A549 (cell line): Measurements from ENCODE around the gene PLAAT2. TPM values are rescaled to one million over a fixed set of nuclear protein-coding genes. Genes with fewer than 3 reads are reported as not detected.
A peak's percentile ranks its signal among the peaks of the same experiment; 100 is the strongest.

ENCODE experiments used
- ATAC-seq, 2 experiments: fragments of 200-7000 bp in 1 of 2; fragments of >200 bp in 1 of 2; cut with Nextera tagmentation in 1 of 2; cut with Tn5 transposase in 1 of 2; 3 replicates each; pipeline versions ENCODE4 v1.8.0 to v1.9.1; 2018 to 2020; ENCODE audit warnings: mild to moderate bottlenecking in 1 of 2, moderate library complexity in 1 of 2
- CTCF ChIA-PET: fragments of 300-600 bp; sonication (Branson Sonifier 250); formaldehyde crosslinking; extraction: SDS; loops from one replicate; lab custom pipeline; 2021; ENCODE audit warnings: antibody characterized with exemption, inconsistent platforms; lab: Yijun Ruan, JAX
- POLR2A ChIA-PET: fragments of 350-600 bp; formaldehyde crosslinking; extraction: SDS; loops from one replicate; lab custom pipeline; 2021; ENCODE audit warnings: antibody characterized with exemption, inconsistent platforms; lab: Yijun Ruan, JAX
- DNase-seq, 2 experiments: peaks; one replicate each; pipeline versions ENCODE4 v3.0.0 to v3.0.0-alpha.2; 2011 to 2016; ENCODE audit warnings: low read depth in 1 of 2, low spot score in 1 of 2
- FAIRE-seq: peaks from 2 replicates; lab custom pipeline; 2011; peaks lifted over from hg19 to GRCh38; lab: Jason Lieb, UNC
- H3K27ac ChIP-seq, 2 experiments: fragments of >200 bp; sonication (Bioruptor Twin); formaldehyde crosslinking; 3 replicates each; pipeline ENCODE4 v1.5.1; 2016 to 2017
- H3K4me1 ChIP-seq: fragments of >200 bp; sonication (Bioruptor Twin); formaldehyde crosslinking; 3 replicates; pipeline ENCODE4 v1.6.1; 2016
- H3K4me2 ChIP-seq: fragments of >200 bp; sonication (Bioruptor Twin); formaldehyde crosslinking; 3 replicates; pipeline ENCODE4 v1.6.1; 2016
- H3K4me3 ChIP-seq: fragments of >200 bp; sonication (Bioruptor Twin); formaldehyde crosslinking; 3 replicates; pipeline ENCODE4 v1.5.1; 2016
- H3K9me3 ChIP-seq: fragments of >200 bp; sonication (Bioruptor Twin); formaldehyde crosslinking; 3 replicates; pipeline ENCODE4 v1.6.1; 2016
- CEBPB ChIP-seq, 2 experiments: fragments of >200 bp in 1 of 2; sonication (Bioruptor Twin) in 1 of 2; formaldehyde crosslinking in 1 of 2; IDR thresholded peaks; 2 replicates each; pipeline ENCODE4 v1.6.1; 2012 to 2016
- EHF ChIP-seq: fragments of 250-450 bp; sonication (Bioruptor Pico); IDR thresholded peaks from 2 replicates; pipeline ENCODE4 v1.5.0; 2020; ENCODE audit warnings: mild to moderate bottlenecking
- EHMT2 ChIP-seq: fragments of 200-600 bp; sonication (generic); IDR thresholded peaks from 2 replicates; pipeline ENCODE4 v1.6.1; 2016; ENCODE audit warnings: antibody characterized with exemption, low read depth, mild to moderate bottlenecking, moderate library complexity
- EP300 ChIP-seq, 2 experiments: fragments of >200 bp; sonication (Bioruptor Twin); formaldehyde crosslinking; IDR thresholded peaks; 2 replicates in 1 of 2; 3 replicates in 1 of 2; pipeline ENCODE4 v1.6.1; 2016 to 2017
- ESRRA ChIP-seq: fragments of 150-350 bp; IDR thresholded peaks from 2 replicates; pipeline ENCODE4 v1.6.1; 2014; ENCODE audit warnings: mild to moderate bottlenecking, low read length, borderline replicate concordance
- FOSL2 ChIP-seq, 2 experiments: fragments of 450-650 bp in 1 of 2; fragments of >200 bp in 1 of 2; sonication (Bioruptor Twin) in 1 of 2; formaldehyde crosslinking; IDR thresholded peaks; 2 replicates each; pipeline versions ENCODE4 v1.5.0 to v1.6.1; 2016 to 2020; ENCODE audit warnings: mild to moderate bottlenecking in 1 of 2, moderate library complexity in 1 of 2
- FOXS1 ChIP-seq: fragments of 250-450 bp; sonication (Bioruptor Pico); IDR thresholded peaks from 2 replicates; pipeline ENCODE4 v1.5.0; 2020; ENCODE audit warnings: mild to moderate bottlenecking, moderate library complexity
- HDAC2 ChIP-seq: fragments of 200-600 bp; sonication (generic); IDR thresholded peaks from 2 replicates; pipeline ENCODE4 v1.6.1; 2016
- HEYL ChIP-seq: fragments of 250-450 bp; sonication (Bioruptor Pico); IDR thresholded peaks from 2 replicates; pipeline ENCODE4 v1.8.0; 2021; ENCODE audit warnings: mild to moderate bottlenecking, moderate library complexity
- HOXB13 ChIP-seq: fragments of 250-450 bp; sonication (Bioruptor Pico); IDR thresholded peaks from 2 replicates; pipeline ENCODE4 v1.5.0; 2020; ENCODE audit warnings: low read depth, mild to moderate bottlenecking, moderate library complexity
- HOXB5 ChIP-seq: fragments of 250-450 bp; sonication (Bioruptor Pico); IDR thresholded peaks from 2 replicates; pipeline ENCODE4 v1.5.0; 2020; ENCODE audit warnings: mild to moderate bottlenecking, moderate library complexity
- JUN ChIP-seq, 2 experiments: fragments of >200 bp; sonication (Bioruptor Twin); formaldehyde crosslinking; IDR thresholded peaks; 2 replicates in 1 of 2; 3 replicates in 1 of 2; pipeline ENCODE4 v1.6.1; 2016 to 2017
- JUNB ChIP-seq: fragments of >200 bp; sonication (Bioruptor Twin); formaldehyde crosslinking; IDR thresholded peaks from 2 replicates; pipeline ENCODE4 v1.6.1; 2016
- KDM1A ChIP-seq: fragments of 200-600 bp; sonication (generic); IDR thresholded peaks from 2 replicates; pipeline ENCODE4 v1.6.1; 2016; ENCODE audit warnings: low read depth, mild to moderate bottlenecking
- KDM5A ChIP-seq: fragments of 200-600 bp; sonication (generic); IDR thresholded peaks from 2 replicates; pipeline ENCODE4 v1.6.1; 2016; ENCODE audit warnings: antibody characterized with exemption, mild to moderate bottlenecking
- NFE2L2 ChIP-seq: fragments of 150-350 bp; conservative IDR thresholded peaks from 2 replicates; pipeline ENCODE4 v1.6.1; 2014; ENCODE audit warnings: low read length
- NPAS2 ChIP-seq: fragments of 250-450 bp; sonication (Bioruptor Pico); IDR thresholded peaks from 2 replicates; pipeline ENCODE4 v1.8.0; 2022; ENCODE audit warnings: mild to moderate bottlenecking, moderate library complexity, borderline replicate concordance
- NR3C1 ChIP-seq: fragments of >200 bp; sonication (Bioruptor Twin); formaldehyde crosslinking; IDR thresholded peaks from 3 replicates; pipeline ENCODE4 v1.6.1; 2017
- POLR2AphosphoS2 ChIP-seq: conservative IDR thresholded peaks from 2 replicates; pipeline ENCODE4 v1.6.1; 2012; ENCODE audit warnings: low read length, improper control_type of control experiment, inconsistent platforms
- RAD21 ChIP-seq, 2 experiments: fragments of >200 bp in 1 of 2; sonication (Bioruptor Twin) in 1 of 2; formaldehyde crosslinking in 1 of 2; IDR thresholded peaks in 1 of 2; conservative IDR thresholded peaks in 1 of 2; 2 replicates in 1 of 2; 3 replicates in 1 of 2; pipeline ENCODE4 v1.6.1; 2012 to 2018; ENCODE audit warnings: inconsistent platforms in 1 of 2
- RFX5 ChIP-seq: fragments of 450-650 bp; IDR thresholded peaks from 2 replicates; pipeline ENCODE4 v1.7.1; 2014; ENCODE audit warnings: antibody characterized with exemption, mild to moderate bottlenecking, moderate library complexity
- SMC3 ChIP-seq: fragments of >200 bp; sonication (Bioruptor Twin); formaldehyde crosslinking; IDR thresholded peaks from 3 replicates; pipeline ENCODE4 v1.6.1; 2018; ENCODE audit warnings: inconsistent platforms
- SREBF2 ChIP-seq: fragments of 450-650 bp; IDR thresholded peaks from 2 replicates; pipeline ENCODE4 v1.6.1; 2014; ENCODE audit warnings: mild to moderate bottlenecking, moderate library complexity
- ZFP36 ChIP-seq: fragments of 450-650 bp; IDR thresholded peaks from 2 replicates; pipeline ENCODE4 v1.6.1; 2014; ENCODE audit warnings: borderline replicate concordance; ENCODE audit not compliant: partially characterized antibody
- ZNF302 ChIP-seq: fragments of 250-450 bp; sonication (Bioruptor Pico); IDR thresholded peaks from 2 replicates; pipeline ENCODE4 v1.9.0; 2021; ENCODE audit warnings: inconsistent platforms, mild to moderate bottlenecking, moderate library complexity
- ZSCAN20 ChIP-seq: fragments of 250-450 bp; sonication (Bioruptor Pico); IDR thresholded peaks from 2 replicates; pipeline ENCODE4 v1.8.0; 2022; ENCODE audit warnings: mild to moderate bottlenecking, moderate library complexity
- WGBS: methylation state at CpG from one replicate; pipeline ENCODE4 v1.1.6; 2017; ENCODE audit errors: missing lambda C conversion rate; 5-methylcytosine and 5-hydroxymethylcytosine counted together
- polyA plus RNA-seq, 4 experiments: library from polyadenylated mRNA; depleted of rRNA in 3 of 4; stranded (reverse); fragments of >200 nt; fragmentation: RNase III in 1 of 4; extraction: RNeasy Plus Mini Kit Qiagen cat#74134 plus additional on column Dnase treatment in 1 of 4; gene quantifications; 2 replicates in 3 of 4; 3 replicates in 1 of 4; pipeline ENCODE4 v1.2.3, GENCODE V29; 2011 to 2017
- TF ChIP-seq, protein P1 (sequence below): fragments of 250-450 bp; sonication (Bioruptor Pico); IDR thresholded peaks from 2 replicates; pipeline ENCODE4 v1.5.0; 2021; ENCODE audit warnings: mild to moderate bottlenecking, moderate library complexity, borderline replicate concordance
- TF ChIP-seq, protein P2 (sequence below): fragments of >200 bp; sonication (Bioruptor Twin); formaldehyde crosslinking; IDR thresholded peaks from 3 replicates; pipeline ENCODE4 v1.5.1; 2016
- TF ChIP-seq, protein P3 (sequence below): fragments of 250-450 bp; sonication (Bioruptor Pico); IDR thresholded peaks from 2 replicates; pipeline ENCODE4 v1.5.0; 2020; ENCODE audit warnings: low read depth, mild to moderate bottlenecking, moderate library complexity
- TF ChIP-seq, protein P4 (sequence below): fragments of 200-600 bp; sonication (generic); IDR thresholded peaks from 2 replicates; pipeline ENCODE4 v1.6.1; 2016; ENCODE audit warnings: antibody characterized with exemption, mild to moderate bottlenecking, moderate library complexity
- TF ChIP-seq, protein P5 (sequence below): IDR thresholded peaks from 2 replicates; pipeline ENCODE4 v1.6.1; 2012; ENCODE audit warnings: low read depth, borderline replicate concordance

The PLAAT2 gene
- polyA plus RNA-seq, 2 of the 4 experiments (the other 2 are of a cell fraction), result 0.26 to 0.57 TPM

DNA sequence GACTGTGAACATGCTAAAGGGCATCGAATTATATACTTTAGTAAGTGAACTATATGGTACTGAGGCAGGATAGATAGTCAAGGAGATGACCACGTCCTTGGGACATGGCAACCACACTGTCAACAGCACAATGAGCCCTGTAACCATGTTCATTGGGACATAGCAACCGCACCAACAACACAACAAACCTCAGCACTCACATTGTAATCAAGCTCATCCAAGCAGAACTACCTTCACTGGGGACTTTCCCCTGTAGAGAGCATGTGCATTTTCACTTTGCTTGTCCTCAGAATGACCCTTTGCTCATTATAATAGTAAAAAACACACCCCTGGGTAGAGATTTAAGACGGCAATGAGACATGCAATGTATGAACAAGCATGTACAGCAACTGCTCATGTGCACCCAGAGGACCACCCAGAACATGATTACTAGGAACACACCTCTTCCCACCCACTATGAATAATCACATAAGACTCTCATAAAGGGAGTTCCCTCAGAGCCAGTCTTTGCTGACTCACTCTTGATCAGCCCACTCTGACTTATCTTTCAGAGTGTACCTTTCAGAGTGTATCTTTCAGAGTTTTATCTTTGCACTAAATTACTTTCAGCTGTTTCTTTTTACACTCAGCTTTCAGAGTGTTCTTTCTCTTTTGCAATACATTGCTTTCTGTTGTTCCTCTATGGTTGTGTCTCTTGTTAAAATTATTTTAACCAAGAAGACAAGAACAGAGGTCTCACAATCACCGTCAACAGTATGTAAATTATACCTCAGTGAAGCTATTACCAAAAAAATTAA, 4.1 kb upstream of the PLAAT2 start (continued):
- TF ChIP-seq EHF (CRISPR knock-in tag) (no peak), EHMT2 (no peak), CEBPB (IDR thresholded peaks at IDR 0.05) (no peak), ZFP36 (no peak), HEYL (no peak), JUN (IDR thresholded peaks at IDR 0.05) (no peak), ZNF302 (CRISPR knock-in tag) (no peak), EP300 (IDR thresholded peaks at IDR 0.05) (no peak), HOXB5 (CRISPR knock-in tag) (no peak), NFE2L2 (peak; percentile 86), NPAS2 (no peak), SMC3 (no peak), FOSL2 (IDR thresholded peaks at IDR 0.05) (peak; percentile 58; the same call in 1 of the 2 replicates), FOSL2 (CRISPR knock-in tag; IDR thresholded peaks at IDR 0.05) (peak; percentile 90), HDAC2 (no peak), JUNB (no peak), RAD21 (conservative IDR thresholded peaks at IDR 0.05 in 1 of 2, IDR thresholded peaks at IDR 0.05 in 1 of 2) (no peak), KDM5A (no peak), FOXS1 (CRISPR knock-in tag) (no peak), RFX5 (no peak)
- TF ChIP-seq, protein P1, sequence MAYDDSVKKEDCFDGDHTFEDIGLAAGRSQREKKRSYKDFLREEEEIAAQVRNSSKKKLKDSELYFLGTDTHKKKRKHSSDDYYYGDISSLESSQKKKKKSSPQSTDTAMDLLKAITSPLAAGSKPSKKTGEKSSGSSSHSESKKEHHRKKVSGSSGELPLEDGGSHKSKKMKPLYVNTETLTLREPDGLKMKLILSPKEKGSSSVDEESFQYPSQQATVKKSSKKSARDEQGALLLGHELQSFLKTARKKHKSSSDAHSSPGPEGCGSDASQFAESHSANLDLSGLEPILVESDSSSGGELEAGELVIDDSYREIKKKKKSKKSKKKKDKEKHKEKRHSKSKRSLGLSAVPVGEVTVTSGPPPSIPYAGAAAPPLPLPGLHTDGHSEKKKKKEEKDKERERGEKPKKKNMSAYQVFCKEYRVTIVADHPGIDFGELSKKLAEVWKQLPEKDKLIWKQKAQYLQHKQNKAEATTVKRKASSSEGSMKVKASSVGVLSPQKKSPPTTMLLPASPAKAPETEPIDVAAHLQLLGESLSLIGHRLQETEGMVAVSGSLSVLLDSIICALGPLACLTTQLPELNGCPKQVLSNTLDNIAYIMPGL (CRISPR knock-in tag), result no peak
- TF ChIP-seq, protein P2, sequence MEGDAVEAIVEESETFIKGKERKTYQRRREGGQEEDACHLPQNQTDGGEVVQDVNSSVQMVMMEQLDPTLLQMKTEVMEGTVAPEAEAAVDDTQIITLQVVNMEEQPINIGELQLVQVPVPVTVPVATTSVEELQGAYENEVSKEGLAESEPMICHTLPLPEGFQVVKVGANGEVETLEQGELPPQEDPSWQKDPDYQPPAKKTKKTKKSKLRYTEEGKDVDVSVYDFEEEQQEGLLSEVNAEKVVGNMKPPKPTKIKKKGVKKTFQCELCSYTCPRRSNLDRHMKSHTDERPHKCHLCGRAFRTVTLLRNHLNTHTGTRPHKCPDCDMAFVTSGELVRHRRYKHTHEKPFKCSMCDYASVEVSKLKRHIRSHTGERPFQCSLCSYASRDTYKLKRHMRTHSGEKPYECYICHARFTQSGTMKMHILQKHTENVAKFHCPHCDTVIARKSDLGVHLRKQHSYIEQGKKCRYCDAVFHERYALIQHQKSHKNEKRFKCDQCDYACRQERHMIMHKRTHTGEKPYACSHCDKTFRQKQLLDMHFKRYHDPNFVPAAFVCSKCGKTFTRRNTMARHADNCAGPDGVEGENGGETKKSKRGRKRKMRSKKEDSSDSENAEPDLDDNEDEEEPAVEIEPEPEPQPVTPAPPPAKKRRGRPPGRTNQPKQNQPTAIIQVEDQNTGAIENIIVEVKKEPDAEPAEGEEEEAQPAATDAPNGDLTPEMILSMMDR, result no peak
- TF ChIP-seq, protein P3, sequence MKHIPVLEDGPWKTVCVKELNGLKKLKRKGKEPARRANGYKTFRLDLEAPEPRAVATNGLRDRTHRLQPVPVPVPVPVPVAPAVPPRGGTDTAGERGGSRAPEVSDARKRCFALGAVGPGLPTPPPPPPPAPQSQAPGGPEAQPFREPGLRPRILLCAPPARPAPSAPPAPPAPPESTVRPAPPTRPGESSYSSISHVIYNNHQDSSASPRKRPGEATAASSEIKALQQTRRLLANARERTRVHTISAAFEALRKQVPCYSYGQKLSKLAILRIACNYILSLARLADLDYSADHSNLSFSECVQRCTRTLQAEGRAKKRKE (CRISPR knock-in tag), result no peak

DNA sequence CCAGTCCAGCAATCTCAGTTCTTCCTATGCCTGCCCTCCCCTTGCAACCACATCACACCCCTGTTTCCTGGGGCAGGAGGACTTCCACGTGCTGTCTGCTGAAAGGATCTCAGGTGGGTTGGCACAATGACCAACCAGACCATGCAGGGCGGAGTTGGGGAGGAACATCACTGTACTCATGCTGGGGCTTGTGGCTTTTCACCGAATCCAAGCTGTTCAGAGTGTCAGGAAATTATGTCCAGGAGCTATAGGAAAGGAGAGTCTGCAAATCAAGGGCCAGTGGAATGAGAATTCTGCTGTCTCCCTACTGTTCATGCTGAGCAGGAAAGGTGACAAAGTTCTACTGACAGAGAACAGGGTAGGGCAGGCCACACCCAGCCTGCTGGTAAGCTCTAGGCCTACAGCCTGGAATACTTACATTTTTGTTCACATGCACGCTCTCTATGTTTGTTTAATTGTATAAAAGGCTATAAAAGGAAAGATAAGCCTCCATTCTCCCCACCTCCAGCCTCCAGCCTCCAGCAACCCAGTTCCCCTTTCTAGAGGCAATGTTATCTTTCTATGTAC, 1.7 kb upstream of the PLAAT2 start:
- ChIA-PET POLR2A (no interaction called here), CTCF (interaction anchor here (1.3 kb wide), 1 partner anchor 18 kb away, joined by 3 read pairs; no protein-coding TSS in a partner anchor)
- 47% methylated on average over 4 of the region's 4 CpGs for WGBS
- peak; percentile 57; the same call in 1 of the 2 replicates for TF ChIP-seq HOXB13 (CRISPR knock-in tag)
- TF ChIP-seq, protein P4, sequence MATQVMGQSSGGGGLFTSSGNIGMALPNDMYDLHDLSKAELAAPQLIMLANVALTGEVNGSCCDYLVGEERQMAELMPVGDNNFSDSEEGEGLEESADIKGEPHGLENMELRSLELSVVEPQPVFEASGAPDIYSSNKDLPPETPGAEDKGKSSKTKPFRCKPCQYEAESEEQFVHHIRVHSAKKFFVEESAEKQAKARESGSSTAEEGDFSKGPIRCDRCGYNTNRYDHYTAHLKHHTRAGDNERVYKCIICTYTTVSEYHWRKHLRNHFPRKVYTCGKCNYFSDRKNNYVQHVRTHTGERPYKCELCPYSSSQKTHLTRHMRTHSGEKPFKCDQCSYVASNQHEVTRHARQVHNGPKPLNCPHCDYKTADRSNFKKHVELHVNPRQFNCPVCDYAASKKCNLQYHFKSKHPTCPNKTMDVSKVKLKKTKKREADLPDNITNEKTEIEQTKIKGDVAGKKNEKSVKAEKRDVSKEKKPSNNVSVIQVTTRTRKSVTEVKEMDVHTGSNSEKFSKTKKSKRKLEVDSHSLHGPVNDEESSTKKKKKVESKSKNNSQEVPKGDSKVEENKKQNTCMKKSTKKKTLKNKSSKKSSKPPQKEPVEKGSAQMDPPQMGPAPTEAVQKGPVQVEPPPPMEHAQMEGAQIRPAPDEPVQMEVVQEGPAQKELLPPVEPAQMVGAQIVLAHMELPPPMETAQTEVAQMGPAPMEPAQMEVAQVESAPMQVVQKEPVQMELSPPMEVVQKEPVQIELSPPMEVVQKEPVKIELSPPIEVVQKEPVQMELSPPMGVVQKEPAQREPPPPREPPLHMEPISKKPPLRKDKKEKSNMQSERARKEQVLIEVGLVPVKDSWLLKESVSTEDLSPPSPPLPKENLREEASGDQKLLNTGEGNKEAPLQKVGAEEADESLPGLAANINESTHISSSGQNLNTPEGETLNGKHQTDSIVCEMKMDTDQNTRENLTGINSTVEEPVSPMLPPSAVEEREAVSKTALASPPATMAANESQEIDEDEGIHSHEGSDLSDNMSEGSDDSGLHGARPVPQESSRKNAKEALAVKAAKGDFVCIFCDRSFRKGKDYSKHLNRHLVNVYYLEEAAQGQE, result no peak
- no peak for TF ChIP-seq ESRRA
- no peak for TF ChIP-seq KDM1A
- TF ChIP-seq, protein P5, sequence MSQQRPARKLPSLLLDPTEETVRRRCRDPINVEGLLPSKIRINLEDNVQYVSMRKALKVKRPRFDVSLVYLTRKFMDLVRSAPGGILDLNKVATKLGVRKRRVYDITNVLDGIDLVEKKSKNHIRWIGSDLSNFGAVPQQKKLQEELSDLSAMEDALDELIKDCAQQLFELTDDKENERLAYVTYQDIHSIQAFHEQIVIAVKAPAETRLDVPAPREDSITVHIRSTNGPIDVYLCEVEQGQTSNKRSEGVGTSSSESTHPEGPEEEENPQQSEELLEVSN, result no peak
- no peak for TF ChIP-seq POLR2AphosphoS2
- TF ChIP-seq SREBF2, result no peak
- TF ChIP-seq ZFP36, result no peak
- TF ChIP-seq NR3C1, result no peak
- no peak for TF ChIP-seq ZSCAN20 (CRISPR knock-in tag)

More for the DNA sequence above, 1.7 kb upstream of the PLAAT2 start:
- H3K4me3 ChIP-seq, result no peak overlapping the region
- peak; percentile 14 to 63; a peak in 3 of 6 replicates for ATAC-seq
- peak overlapping the region; percentile 71 to 85; a peak in 5 of 6 replicates for H3K27ac ChIP-seq
- peaks cover 44% of the 10 kb centered on the region for H3K4me1 ChIP-seq
- H3K4me2 ChIP-seq, result peak overlapping the region; percentile 47
- H3K9me3 ChIP-seq, result no peaks in the 10 kb centered on the region
- no peak for FAIRE-seq
- DNase-seq, result peak in 1 of 2 experiments; percentile 82
